Testis (tissue), 2 donors: ENCODE data around the gene HORMAD2.

Experiments
- CTCF ChIP-seq, 3 experiments: fragments of 450-650 bp in 2 of 3; fragments of 200-600 bp in 1 of 3; sonication (generic) in 1 of 3; IDR thresholded peaks; one replicate each; pipeline ENCODE4 v1.5.1; 2016 to 2019; ENCODE audit warnings: antibody characterized with exemption in 3 of 3, mild to moderate bottlenecking in 2 of 3, moderate library complexity in 1 of 3
- POLR2A ChIP-seq: fragments of 450-650 bp; IDR thresholded peaks from one replicate; pipeline ENCODE4 v1.6.1; 2017; ENCODE audit warnings: antibody characterized with exemption, mild to moderate bottlenecking, moderate library complexity

- TF ChIP-seq CTCF (IDR thresholded peaks at IDR 0.05) (no peak), POLR2A (no peak)
Measured at GRCh38 chr22:30182350-30182745, 102.1 kb downstream of the HORMAD2 start.
